ENCODE data around the gene USP47.
"Not testable (repeated sequence)": the region's sequence is repeated elsewhere in the genome, so short reads cannot be mapped to it uniquely, and the experiment has no call there.

Gene USP47

GRCh38 chr11:11821899-11822298 is 19.9 kb upstream of the USP47 start:
- in situ Hi-C loops (cut with HindIII; ENCODE audit: low sequenced_read_pairs): no loop called here

- in situ Hi-C loops (cut with HindIII; ENCODE audit: low sequenced_read_pairs): no loop called here
These were observed 18.8 kb upstream of the USP47 start for GRCh38 chr11:11822946-11823345.

- in situ Hi-C loops (cut with HindIII; ENCODE audit: low sequenced_read_pairs): no loop called here
These were observed 15.5 kb upstream of the USP47 start for GRCh38 chr11:11826260-11826659.

- in situ Hi-C loops (cut with HindIII; ENCODE audit: low sequenced_read_pairs): no loop called here
These were observed 14.5 kb upstream of the USP47 start for GRCh38 chr11:11827272-11827671.

- in situ Hi-C loops (cut with HindIII; ENCODE audit: low sequenced_read_pairs): not testable (repeated sequence)
These were observed 10.4 kb upstream of the USP47 start for GRCh38 chr11:11831406-11831805.

GRCh38 chr11:11836676-11837231 is 5.0 kb upstream of the USP47 start:
- in situ Hi-C loops (cut with HindIII; ENCODE audit: low sequenced_read_pairs): no loop called here

- in situ Hi-C loops (cut with HindIII; ENCODE audit: low sequenced_read_pairs): no loop called here
These were observed 2.1 kb upstream of the USP47 start for GRCh38 chr11:11839718-11840117.

GRCh38 chr11:11841116-11841722 is 553 bp upstream of the USP47 start:
- in situ Hi-C loops (cut with HindIII; ENCODE audit: low sequenced_read_pairs): no loop called here

GRCh38 chr11:11842421-11843008 is 743 bp downstream of the USP47 start:
- in situ Hi-C loops (cut with HindIII; ENCODE audit: low sequenced_read_pairs): no loop called here

- in situ Hi-C loops (cut with HindIII; ENCODE audit: low sequenced_read_pairs): no loop called here
These were observed 1.4 kb downstream of the USP47 start for GRCh38 chr11:11843211-11843621.

- in situ Hi-C loops (cut with HindIII; ENCODE audit: low sequenced_read_pairs): no loop called here
These were observed 1.9 kb downstream of the USP47 start for GRCh38 chr11:11843642-11844041.

GRCh38 chr11:11844272-11844671 is 2.5 kb downstream of the USP47 start:
- in situ Hi-C loops (cut with HindIII; ENCODE audit: low sequenced_read_pairs): no loop called here

- in situ Hi-C loops (cut with HindIII; ENCODE audit: low sequenced_read_pairs): no loop called here
These were observed 3.3 kb downstream of the USP47 start for GRCh38 chr11:11845071-11845470.

GRCh38 chr11:11845551-11845950 is 3.8 kb downstream of the USP47 start:
- in situ Hi-C loops (cut with HindIII; ENCODE audit: low sequenced_read_pairs): no loop called here

GRCh38 chr11:11847082-11847481 is 5.3 kb downstream of the USP47 start:
- in situ Hi-C loops (cut with HindIII; ENCODE audit: low sequenced_read_pairs): no loop called here

- in situ Hi-C loops (cut with HindIII; ENCODE audit: low sequenced_read_pairs): no loop called here
These were observed 7.3 kb downstream of the USP47 start for GRCh38 chr11:11848891-11849746.

GRCh38 chr11:11850668-11851067 is 8.9 kb downstream of the USP47 start:
- in situ Hi-C loops (cut with HindIII; ENCODE audit: low sequenced_read_pairs): no loop called here

- in situ Hi-C loops (cut with HindIII; ENCODE audit: low sequenced_read_pairs): no loop called here
These were observed 14.9 kb downstream of the USP47 start for GRCh38 chr11:11856638-11857037.

GRCh38 chr11:11857769-11858168 is 16.0 kb downstream of the USP47 start:
- in situ Hi-C loops (cut with HindIII; ENCODE audit: low sequenced_read_pairs): no loop called here

- in situ Hi-C loops (cut with HindIII; ENCODE audit: low sequenced_read_pairs): no loop called here
These were observed 16.9 kb downstream of the USP47 start for GRCh38 chr11:11858676-11859075.

- in situ Hi-C loops (cut with HindIII; ENCODE audit: low sequenced_read_pairs): no loop called here
These were observed 18.6 kb downstream of the USP47 start for GRCh38 chr11:11860103-11860979.
